ENCODE results near the gene CXCL1. TPM values are rescaled to one million over a fixed set of nuclear protein-coding genes. Genes with fewer than 3 reads are reported as not detected.

The CXCL1 gene
- total and polyA plus RNA-seq, 2 donors (not counting 1 experiment from before 2014, with no cell fraction given): 0.24 TPM; not detected in 1

DNA sequence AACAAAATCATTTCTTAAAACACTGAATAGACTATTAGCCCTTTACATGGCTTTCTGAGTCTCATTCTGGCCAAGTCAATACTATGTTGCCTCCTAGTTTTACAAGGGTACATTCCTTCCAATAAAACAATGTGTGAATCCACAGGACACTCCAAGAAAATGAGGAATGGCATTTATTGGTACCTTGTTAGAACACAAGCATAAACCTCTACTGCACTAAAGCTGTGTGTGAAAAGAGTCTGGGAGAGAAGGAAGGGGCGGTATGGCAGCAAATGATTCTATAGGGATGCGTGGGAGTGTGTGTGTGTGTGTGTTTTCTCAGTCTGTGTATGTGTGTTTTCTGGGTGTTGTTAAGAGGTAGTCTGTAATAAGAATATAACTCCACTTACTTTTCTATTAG lies 48.9 kb downstream of the CXCL1 start:
- Histone ChIP-seq H3K9ac (ENCODE audit: low read length) (no peak overlapping the region), H3K36me3 (replicated peaks in 1 of 2; ENCODE audit: control extremely low read depth in 1 of 2, control insufficient read depth in 1 of 2, extremely low read depth in 1 of 2, insufficient read depth in 2 of 2, low read length in 1 of 2) (no peaks in the 10 kb centered on the region), H2AFZ (ENCODE audit: insufficient read depth, low read depth, low read length, poor library complexity, severe bottlenecking) (no peak overlapping the region), H3K4me3 (ENCODE audit: control extremely low read depth in 1 of 5, extremely low read depth in 1 of 5, insufficient read depth in 1 of 5, low read depth in 2 of 5, low read length in 4 of 5) (no peak overlapping the region), H3K27ac (ENCODE audit: low read length in 2 of 2) (no peak overlapping the region), H4K20me1 (ENCODE audit: control insufficient read depth, insufficient read depth, low read length, poor library complexity, severe bottlenecking) (no peaks in the 10 kb centered on the region), H3K4me2 (replicated peaks; ENCODE audit: low read depth, low read length, poor library complexity, severe bottlenecking) (no peak overlapping the region), H3K9me3 (ENCODE audit: control extremely low read depth in 1 of 3, control insufficient read depth in 2 of 3, insufficient read depth in 1 of 3, low read length in 2 of 3) (no peaks in the 10 kb centered on the region), H3K79me2 (ENCODE audit: control insufficient read depth, insufficient read depth, low read length) (no peaks in the 10 kb centered on the region), H3K27me3 (replicated peaks in 1 of 4; ENCODE audit: control extremely low read depth in 1 of 4, control insufficient read depth in 3 of 4, insufficient read depth in 4 of 4, low read length in 3 of 4) (no peaks in the 10 kb centered on the region), H3K4me1 (ENCODE audit: control insufficient read depth in 2 of 2, insufficient read depth in 2 of 2, low read length in 2 of 2) (no peaks in the 10 kb centered on the region)
- ChIA-PET POLR2A (no interaction called here), CTCF (no interaction called here)
- intact Hi-C loops (cut with micrococcal nuclease): no loop called here
- WGBS (ENCODE audit: insufficient coverage): no CpG with 5 or more reads among the region's 2 CpGs
- Mint-ChIP-seq H3K9me3 (ENCODE audit: insufficient read depth) (no peaks in the 10 kb centered on the region), H3K27ac (no peak overlapping the region), H3K4me1 (no peaks in the 10 kb centered on the region), H3K27me3 (no peaks in the 10 kb centered on the region), H3K4me3 (no peak overlapping the region)
- ATAC-seq (ENCODE audit: low read depth): no peak
- DNase-seq: no peak
- no peak for TF ChIP-seq EZH2 (IDR thresholded peaks at IDR 0.05; ENCODE audit: borderline replicate concordance, insufficient read depth, low read depth, low read length, poor library complexity, severe bottlenecking)
- TF ChIP-seq, protein P1, sequence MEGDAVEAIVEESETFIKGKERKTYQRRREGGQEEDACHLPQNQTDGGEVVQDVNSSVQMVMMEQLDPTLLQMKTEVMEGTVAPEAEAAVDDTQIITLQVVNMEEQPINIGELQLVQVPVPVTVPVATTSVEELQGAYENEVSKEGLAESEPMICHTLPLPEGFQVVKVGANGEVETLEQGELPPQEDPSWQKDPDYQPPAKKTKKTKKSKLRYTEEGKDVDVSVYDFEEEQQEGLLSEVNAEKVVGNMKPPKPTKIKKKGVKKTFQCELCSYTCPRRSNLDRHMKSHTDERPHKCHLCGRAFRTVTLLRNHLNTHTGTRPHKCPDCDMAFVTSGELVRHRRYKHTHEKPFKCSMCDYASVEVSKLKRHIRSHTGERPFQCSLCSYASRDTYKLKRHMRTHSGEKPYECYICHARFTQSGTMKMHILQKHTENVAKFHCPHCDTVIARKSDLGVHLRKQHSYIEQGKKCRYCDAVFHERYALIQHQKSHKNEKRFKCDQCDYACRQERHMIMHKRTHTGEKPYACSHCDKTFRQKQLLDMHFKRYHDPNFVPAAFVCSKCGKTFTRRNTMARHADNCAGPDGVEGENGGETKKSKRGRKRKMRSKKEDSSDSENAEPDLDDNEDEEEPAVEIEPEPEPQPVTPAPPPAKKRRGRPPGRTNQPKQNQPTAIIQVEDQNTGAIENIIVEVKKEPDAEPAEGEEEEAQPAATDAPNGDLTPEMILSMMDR (IDR thresholded peaks at IDR 0.05): no peak

DNA sequence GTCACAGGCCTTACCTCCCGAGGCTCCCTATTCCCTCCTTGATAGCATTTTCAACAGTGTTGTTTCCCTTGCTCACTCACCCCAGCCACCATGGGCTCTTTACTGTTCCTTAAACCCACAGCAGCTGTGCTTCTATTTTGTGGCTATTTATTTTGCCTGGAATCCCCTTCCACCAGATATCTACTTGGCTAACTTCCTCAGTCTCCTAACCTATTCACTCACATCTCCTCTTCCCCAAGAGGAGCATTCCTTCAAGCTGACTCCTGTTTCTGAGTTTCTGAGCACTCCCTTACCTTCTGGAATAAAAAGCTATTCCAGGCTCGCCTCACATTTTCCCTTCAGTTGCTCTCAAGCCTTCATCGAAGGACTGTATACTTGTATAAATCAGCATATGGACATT lies 50.5 kb downstream of the CXCL1 start:
- intact Hi-C loops (cut with micrococcal nuclease): no loop called here
- ChIA-PET CTCF (no interaction called here), POLR2A (no interaction called here)
- Histone ChIP-seq H3K27ac (ENCODE audit: low read length in 2 of 2) (no peak overlapping the region), H3K79me2 (ENCODE audit: control insufficient read depth, insufficient read depth, low read length) (no peaks in the 10 kb centered on the region), H3K4me3 (ENCODE audit: control extremely low read depth in 1 of 5, extremely low read depth in 1 of 5, insufficient read depth in 1 of 5, low read depth in 2 of 5, low read length in 4 of 5) (no peak overlapping the region), H3K36me3 (replicated peaks in 1 of 2; ENCODE audit: control extremely low read depth in 1 of 2, control insufficient read depth in 1 of 2, extremely low read depth in 1 of 2, insufficient read depth in 2 of 2, low read length in 1 of 2) (no peaks in the 10 kb centered on the region), H3K27me3 (replicated peaks in 1 of 4; ENCODE audit: control extremely low read depth in 1 of 4, control insufficient read depth in 3 of 4, insufficient read depth in 4 of 4, low read length in 3 of 4) (no peaks in the 10 kb centered on the region), H3K9me3 (ENCODE audit: control extremely low read depth in 1 of 3, control insufficient read depth in 2 of 3, insufficient read depth in 1 of 3, low read length in 2 of 3) (no peaks in the 10 kb centered on the region), H3K4me2 (replicated peaks; ENCODE audit: low read depth, low read length, poor library complexity, severe bottlenecking) (no peak overlapping the region), H3K9ac (ENCODE audit: low read length) (no peak overlapping the region), H3K4me1 (ENCODE audit: control insufficient read depth in 2 of 2, insufficient read depth in 2 of 2, low read length in 2 of 2) (no peaks in the 10 kb centered on the region), H2AFZ (ENCODE audit: insufficient read depth, low read depth, low read length, poor library complexity, severe bottlenecking) (no peak overlapping the region), H4K20me1 (ENCODE audit: control insufficient read depth, insufficient read depth, low read length, poor library complexity, severe bottlenecking) (no peaks in the 10 kb centered on the region)
- H3K4me3 Mint-ChIP-seq: no peak overlapping the region
- no peaks in the 10 kb centered on the region for H3K4me1 Mint-ChIP-seq
- H3K27me3 Mint-ChIP-seq: no peaks in the 10 kb centered on the region
- no peak for TF ChIP-seq EZH2 (IDR thresholded peaks at IDR 0.05; ENCODE audit: borderline replicate concordance, insufficient read depth, low read depth, low read length, poor library complexity, severe bottlenecking)
- no peak for DNase-seq
- 89% methylated on average over 1 of the region's 3 CpGs for WGBS (ENCODE audit: insufficient coverage)
- H3K27ac Mint-ChIP-seq: no peak overlapping the region
- ATAC-seq (ENCODE audit: low read depth): no peak
- no peaks in the 10 kb centered on the region for H3K9me3 Mint-ChIP-seq (ENCODE audit: insufficient read depth)

Other genes starting within 250 kb of the CXCL1 start
- gene RASSF6, start 249.0 kb upstream of the CXCL1 start, total RNA-seq: 13.1 and 14.6 TPM in 2 replicates
- gene RASSF6, start 249.0 kb upstream of the CXCL1 start, polyA plus RNA-seq: 0.95 and 1.4 TPM in 2 replicates
- 0.32 and 1.7 TPM in 2 replicates for gene CXCL8, start 128.8 kb upstream of the CXCL1 start, total RNA-seq
- gene CXCL8, start 128.8 kb upstream of the CXCL1 start, polyA plus RNA-seq: 3.0 and 7.5 TPM in 2 replicates
- gene CXCL6, start 32.7 kb upstream of the CXCL1 start, total RNA-seq: not detected in 2 replicates
- gene CXCL6, start 32.7 kb upstream of the CXCL1 start, polyA plus RNA-seq: not detected in 2 replicates
- gene PF4V1, start 16.1 kb upstream of the CXCL1 start, total RNA-seq: not detected in 2 replicates
- 2.0 TPM in 1 of 2 replicates, not detected in the other for gene PF4V1, start 16.1 kb upstream of the CXCL1 start, polyA plus RNA-seq
- gene PF4, start 112.6 kb downstream of the CXCL1 start, total RNA-seq: 0.56 and 0.69 TPM in 2 replicates
- 1.8 and 6.4 TPM in 2 replicates for gene PF4, start 112.6 kb downstream of the CXCL1 start, polyA plus RNA-seq
- 0.42 TPM in 1 of 2 replicates, not detected in the other for gene PPBP, start 118.8 kb downstream of the CXCL1 start, total RNA-seq
- gene PPBP, start 118.8 kb downstream of the CXCL1 start, polyA plus RNA-seq: 0.43 and 5.2 TPM in 2 replicates
- not detected in 2 replicates for gene CXCL5, start 129.3 kb downstream of the CXCL1 start, total RNA-seq
- 0.17 TPM in 1 of 2 replicates, not detected in the other for gene CXCL5, start 129.3 kb downstream of the CXCL1 start, polyA plus RNA-seq
- not detected in 2 replicates for gene CXCL3, start 169.3 kb downstream of the CXCL1 start, total RNA-seq
- 0.39 TPM in 1 of 2 replicates, not detected in the other for gene CXCL3, start 169.3 kb downstream of the CXCL1 start, polyA plus RNA-seq
- gene CXCL2, start 229.8 kb downstream of the CXCL1 start, total RNA-seq: 0.58 TPM in 1 of 2 replicates, not detected in the other
- 0.40 and 0.42 TPM in 2 replicates for gene CXCL2, start 229.8 kb downstream of the CXCL1 start, polyA plus RNA-seq